PC-3 (cell line): ENCODE measurements around the gene LILRA2.

Source experiments
- CTCF ChIP-seq: fragments of 300-600 bp; sonication (generic); conservative IDR thresholded peaks from 2 replicates; pipeline ENCODE4 v1.5.1; 2017; ENCODE audit warnings: antibody characterized with exemption, low read depth, mild to moderate bottlenecking, low read length
- EZH2phosphoT487 ChIP-seq: fragments of 300-600 bp; sonication (generic); IDR thresholded peaks from 2 replicates; pipeline ENCODE4 v1.6.1; 2018; ENCODE audit warnings: mild to moderate bottlenecking, antibody characterized with exemption, low read length, borderline replicate concordance

GRCh38 chr19:54608792-54609191 lies 35.2 kb downstream of the LILRA2 start:
- TF ChIP-seq EZH2phosphoT487 (no peak), CTCF (no peak)
